OCI-LY3 (cell line): ENCODE measurements around the gene KRTAP21-1.

ENCODE experiments used
- CTCF ChIP-seq: fragments of 200-600, 300-600 bp; sonication (generic); IDR thresholded peaks from 2 replicates; pipeline ENCODE4 v1.5.1; 2014; ENCODE audit warnings: antibody characterized with exemption, low read length, low read depth
- EZH2phosphoT487 ChIP-seq: fragments of 200-600 bp; shearing (Covaris generic); IDR thresholded peaks from 2 replicates; pipeline ENCODE4 v1.6.1; 2018; ENCODE audit warnings: antibody characterized with exemption, mixed run types, low read depth

GRCh38 chr21:30747159-30747558, 8.1 kb downstream of the KRTAP21-1 start, which contains the start of gene KRTAP21-2:
- no peak for TF ChIP-seq CTCF
- no peak for TF ChIP-seq EZH2phosphoT487
